Common myeloid progenitor, CD34-positive (primary cell): Measurements from ENCODE around the gene RNASE1.

Experiments
- CTCF ChIA-PET: fragments of 350-600 bp; sonication (Branson Sonifier 250); formaldehyde crosslinking; loops from one replicate; lab custom pipeline; 2021; ENCODE audit warnings: antibody characterized with exemption; lab: Charles Lee
- POLR2A ChIA-PET: fragments of 350-600 bp; sonication (Branson Sonifier 250); formaldehyde crosslinking; loops from one replicate; lab custom pipeline; 2021; ENCODE audit warnings: antibody characterized with exemption; lab: Charles Lee
- DNase-seq, 3 donors: peaks; one replicate each; pipeline versions ENCODE4 v3.0.0 to v3.0.0-alpha.2; 2013
- H3K27ac ChIP-seq, 2 experiments: 1 replicate in 1 of 2; 2 replicates in 1 of 2; pipeline ENCODE4 v1.7.0; 2013; ENCODE audit warnings: inconsistent platforms in 2 of 2, low read length in 2 of 2, mild to moderate bottlenecking in 2 of 2, low read depth in 1 of 2, moderate library complexity in 1 of 2; ENCODE audit not compliant: severe bottlenecking in 2 of 2, insufficient read depth in 1 of 2, poor library complexity in 1 of 2
- H3K27me3 ChIP-seq, 5 experiments: replicated peaks in 2 of 5; 1 replicate in 3 of 5; 2 replicates in 2 of 5; pipeline versions ENCODE4 v1.6.1 to v1.7.0; 2013; ENCODE audit warnings: low read length in 4 of 5, mild to moderate bottlenecking in 2 of 5, moderate library complexity in 2 of 5, inconsistent platforms in 1 of 5; ENCODE audit not compliant: insufficient read depth in 5 of 5, control insufficient read depth in 4 of 5
- H3K36me3 ChIP-seq, 4 experiments: 1 replicate in 2 of 4; 2 replicates in 2 of 4; pipeline versions ENCODE4 v1.6.1 to v1.7.0; 2013; ENCODE audit warnings: low read length in 3 of 4, control low read depth in 1 of 4, mild to moderate bottlenecking in 1 of 4; ENCODE audit not compliant: control insufficient read depth in 4 of 4, insufficient read depth in 4 of 4
- H3K4me1 ChIP-seq, 4 experiments: 1 replicate in 3 of 4; 2 replicates in 1 of 4; pipeline versions ENCODE4 v1.6.1 to v1.7.1; 2013; ENCODE audit warnings: low read length in 3 of 4, mild to moderate bottlenecking in 3 of 4, control low read depth in 1 of 4, inconsistent platforms in 1 of 4, moderate library complexity in 1 of 4; ENCODE audit not compliant: control insufficient read depth in 4 of 4, insufficient read depth in 4 of 4; ENCODE audit errors: control extremely low read depth in 1 of 4
- H3K4me3 ChIP-seq, 7 experiments: 1 replicate in 4 of 7; 2 replicates in 3 of 7; pipeline versions ENCODE4 v1.5.1 to v1.7.0; 2013; ENCODE audit warnings: mild to moderate bottlenecking in 7 of 7, low read length in 6 of 7, moderate library complexity in 6 of 7, inconsistent platforms in 2 of 7, low read depth in 2 of 7, control low read depth in 1 of 7; ENCODE audit not compliant: insufficient read depth in 4 of 7, control insufficient read depth in 1 of 7; ENCODE audit errors: extremely low read depth in 1 of 7
- H3K9me3 ChIP-seq, 5 experiments: 1 replicate in 4 of 5; 2 replicates in 1 of 5; pipeline versions ENCODE4 v1.6.1 to v1.7.1; 2013; ENCODE audit warnings: low read length in 4 of 5, mild to moderate bottlenecking in 2 of 5, inconsistent platforms in 1 of 5, low read depth in 1 of 5, moderate library complexity in 1 of 5; ENCODE audit not compliant: control insufficient read depth in 4 of 5, insufficient read depth in 2 of 5; ENCODE audit errors: control extremely low read depth in 1 of 5
- WGBS: methylation state at CpG from one replicate; pipeline ENCODE4 v1.1.5; 2013; ENCODE audit not compliant: insufficient coverage; 5-methylcytosine and 5-hydroxymethylcytosine counted together

Gene RNASE1

DNA sequence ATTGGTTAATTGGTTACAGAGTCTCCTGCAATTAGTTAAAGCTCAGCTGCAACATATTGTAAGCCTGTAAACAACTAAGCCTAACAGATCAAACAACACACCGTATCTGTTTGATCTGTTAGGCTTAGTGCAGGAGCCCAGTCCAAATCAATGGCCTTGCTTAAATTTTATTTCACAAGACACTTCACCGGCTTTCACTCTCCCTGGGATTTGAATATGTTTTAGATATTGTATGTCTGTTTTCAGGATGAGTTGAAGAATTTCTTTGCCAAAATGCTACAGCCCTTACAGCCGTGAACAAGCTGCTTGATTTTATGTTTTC, 5.5 kb upstream of the RNASE1 start:
- ChIA-PET CTCF (interaction anchor here (1.1 kb wide), 1 partner anchor 16 kb away, joined by 3 read pairs; no protein-coding TSS in a partner anchor), POLR2A (interaction anchor here (0.6 to 1.2 kb wide), 2 partner anchors 9 to 692 kb away, joined by 3 read pairs; no protein-coding TSS in a partner anchor)
- Histone ChIP-seq H3K4me1 (peaks cover 3 to 32% (median 12%) of the 10 kb centered on the region in 4 experiments), H3K27me3 (no peaks in the 10 kb centered on the region), H3K27ac (no peak overlapping the region), H3K9me3 (no peaks in the 10 kb centered on the region), H3K36me3 (no peaks in the 10 kb centered on the region), H3K4me3 (no peak overlapping the region)
- DNase-seq: no peak
- WGBS: 100% methylated on average over 2 of the region's 3 CpGs

- CTCF ChIA-PET: interaction anchor here (0.6 to 1.1 kb wide), 3 partner anchors 15 to 111 kb away, joined by 3 to 4 read pairs (median 3); no protein-coding TSS in a partner anchor
- no peak overlapping the region for H3K27ac ChIP-seq
- no peak for DNase-seq
- H3K36me3 ChIP-seq: no peaks in the 10 kb centered on the region
- peaks cover 3 to 28% (median 12%) of the 10 kb centered on the region in 4 experiments for H3K4me1 ChIP-seq
- H3K27me3 ChIP-seq: no peaks in the 10 kb centered on the region
- no peaks in the 10 kb centered on the region for H3K9me3 ChIP-seq
- 80% methylated on average over 1 of the region's 6 CpGs for WGBS
- POLR2A ChIA-PET: interaction anchor here (0.6 to 1.2 kb wide), 2 partner anchors 10 to 692 kb away, joined by 3 read pairs; no protein-coding TSS in a partner anchor
- H3K4me3 ChIP-seq: no peak overlapping the region
Observed at GRCh38 chr14:20807304-20808161, 4.9 kb upstream of the RNASE1 start.

DNA sequence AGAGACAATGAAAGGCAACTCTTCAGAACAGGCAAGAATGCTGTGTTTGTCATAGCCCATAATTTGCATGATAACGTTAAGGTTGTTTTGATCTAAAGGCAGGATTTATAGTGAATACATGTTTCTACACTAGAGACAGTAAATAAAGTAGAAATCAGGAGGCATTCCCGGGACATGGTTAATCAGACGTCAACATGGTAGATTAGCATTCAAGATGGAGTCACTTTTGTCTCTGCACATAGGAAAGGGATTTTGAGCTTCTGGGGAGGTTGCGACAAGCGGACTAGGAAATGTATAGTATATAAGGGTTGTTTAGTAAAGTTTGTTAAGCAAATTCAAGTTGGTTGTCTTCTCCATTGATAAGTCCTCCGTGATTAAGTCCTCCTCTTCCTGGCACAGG, 2.8 kb upstream of the RNASE1 start:
- POLR2A ChIA-PET: no interaction called here
- 100% methylated on average over 4 of the region's 6 CpGs for WGBS

DNA sequence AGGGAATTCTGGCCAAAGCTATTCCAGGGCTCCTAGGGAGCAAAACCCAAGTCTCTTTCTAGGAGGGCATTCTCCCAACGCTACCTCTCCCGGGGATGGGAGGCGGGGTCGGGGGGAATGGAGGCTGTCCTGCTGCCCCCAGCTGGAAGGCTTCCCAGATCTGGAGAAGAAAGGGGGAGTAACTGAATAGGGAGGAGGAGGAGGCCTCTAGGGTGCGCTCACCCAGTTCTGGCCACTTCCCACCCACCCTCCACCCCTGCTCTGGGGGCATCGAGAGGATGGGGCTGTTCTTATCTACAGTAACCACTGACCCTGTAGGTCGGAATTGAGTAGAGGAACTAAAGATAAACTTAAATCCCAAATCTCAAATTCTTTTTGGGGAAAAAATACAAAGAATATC, 579 bp upstream of the RNASE1 start:
- Histone ChIP-seq H3K4me1 (peaks cover 2 to 36% (median 22%) of the 10 kb centered on the region in 4 experiments), H3K27ac (no peak overlapping the region), H3K9me3 (no peaks in the 10 kb centered on the region), H3K36me3 (no peaks in the 10 kb centered on the region), H3K4me3 (no peak overlapping the region), H3K27me3 (no peaks in the 10 kb centered on the region)
- no CpG with 5 or more reads among the region's 7 CpGs for WGBS
- CTCF ChIA-PET: interaction anchor here (3.2 kb wide), 1 partner anchor 8 kb away, joined by 13 read pairs; no protein-coding TSS in a partner anchor
- DNase-seq: no peak
- POLR2A ChIA-PET: no interaction called here

More for the DNA sequence above, 2.8 kb upstream of the RNASE1 start:
- CTCF ChIA-PET: no interaction called here
- no peak overlapping the region for H3K27ac ChIP-seq
- peaks cover 2 to 24% (median 13%) of the 10 kb centered on the region in 4 experiments for H3K4me1 ChIP-seq
- no peak overlapping the region for H3K4me3 ChIP-seq
- H3K36me3 ChIP-seq: no peaks in the 10 kb centered on the region
- no peaks in the 10 kb centered on the region for H3K9me3 ChIP-seq
- H3K27me3 ChIP-seq: no peaks in the 10 kb centered on the region
- no peak for DNase-seq

GRCh38 chr14:20801726-20802125, 918 bp downstream of the RNASE1 start:
- ChIA-PET CTCF (interaction anchor here (0.9 to 3.2 kb wide), 2 partner anchors 9 to 29 kb away, joined by 3 to 13 read pairs; no protein-coding TSS in a partner anchor), POLR2A (no interaction called here)
- DNase-seq: no peak
- H3K36me3 ChIP-seq: no peaks in the 10 kb centered on the region
- H3K4me3 ChIP-seq: no peak overlapping the region
- H3K9me3 ChIP-seq: no peaks in the 10 kb centered on the region
- WGBS: 95% methylated on average over 8 of the region's 9 CpGs
- H3K27me3 ChIP-seq: no peaks in the 10 kb centered on the region
- H3K27ac ChIP-seq: peak overlapping the region in 1 of 2 experiments; percentile 30
- H3K4me1 ChIP-seq: peaks cover 2 to 40% (median 22%) of the 10 kb centered on the region in 4 experiments

- Histone ChIP-seq H3K27me3 (no peaks in the 10 kb centered on the region), H3K27ac (peak overlapping the region in 1 of 2 experiments; percentile 76), H3K9me3 (no peaks in the 10 kb centered on the region), H3K36me3 (no peaks in the 10 kb centered on the region), H3K4me1 (peaks cover 2 to 40% (median 22%) of the 10 kb centered on the region in 4 experiments), H3K4me3 (peak overlapping the region in 1 of 7 experiments; percentile 55)
- 18% methylated on average over 8 of the region's 9 CpGs for WGBS
- DNase-seq: peak in 2 of 3 donors; percentile 65 to 72
- ChIA-PET CTCF (interaction anchor here (1.4 to 3.2 kb wide), 4 partner anchors 10 to 171 kb away, joined by 3 to 13 read pairs (median 6); no protein-coding TSS in a partner anchor), POLR2A (interaction anchor here (0.6 kb wide), 1 partner anchor 10 kb away, joined by 3 read pairs; no protein-coding TSS in a partner anchor)
Observed at GRCh38 chr14:20799892-20800544, 2.6 kb downstream of the RNASE1 start.
